ENCODE measurements around the gene SLC25A48.

Gene SLC25A48

GRCh38 chr5:135859641-135860040, 25.2 kb downstream of the SLC25A48 start:
- no peak for DNase-seq

GRCh38 chr5:135861641-135862040, 27.2 kb downstream of the SLC25A48 start:
- DNase-seq: no peak

- DNase-seq: no peak
These were observed 27.6 kb downstream of the SLC25A48 start for GRCh38 chr5:135862086-135862485.

GRCh38 chr5:135862744-135863143, 28.3 kb downstream of the SLC25A48 start:
- DNase-seq: no peak

GRCh38 chr5:135864503-135865435, 30.3 kb downstream of the SLC25A48 start:
- DNase-seq: no peak

GRCh38 chr5:135866016-135866415, 31.6 kb downstream of the SLC25A48 start:
- DNase-seq: no peak

- DNase-seq: no peak
These were observed 33.1 kb downstream of the SLC25A48 start for GRCh38 chr5:135867599-135867998.

GRCh38 chr5:135868681-135869080, 34.2 kb downstream of the SLC25A48 start:
- no peak for DNase-seq

- DNase-seq: no peak
These were observed 34.8 kb downstream of the SLC25A48 start for GRCh38 chr5:135869276-135869675.

- no peak for DNase-seq
These were observed 35.5 kb downstream of the SLC25A48 start for GRCh38 chr5:135869935-135870334.

GRCh38 chr5:135871268-135871915, 36.9 kb downstream of the SLC25A48 start:
- no peak for DNase-seq

- no peak for DNase-seq
These were observed 39.4 kb downstream of the SLC25A48 start for GRCh38 chr5:135873831-135874230.

- no peak for DNase-seq
These were observed 40.0 kb downstream of the SLC25A48 start for GRCh38 chr5:135874461-135874860.

- DNase-seq: no peak
These were observed 41.1 kb downstream of the SLC25A48 start for GRCh38 chr5:135875567-135875966.

GRCh38 chr5:135876146-135876545, 41.7 kb downstream of the SLC25A48 start:
- DNase-seq: no peak

- DNase-seq: no peak
These were observed 43.2 kb downstream of the SLC25A48 start for GRCh38 chr5:135877570-135878155.

GRCh38 chr5:135878156-135878620, 43.7 kb downstream of the SLC25A48 start:
- DNase-seq: no peak

- no peak for DNase-seq
These were observed 45.1 kb downstream of the SLC25A48 start for GRCh38 chr5:135879591-135879990.

GRCh38 chr5:135880278-135880677, 45.8 kb downstream of the SLC25A48 start:
- no peak for DNase-seq

- no peak for DNase-seq
These were observed 46.3 kb downstream of the SLC25A48 start for GRCh38 chr5:135880801-135881200.

GRCh38 chr5:135881244-135881643, 46.8 kb downstream of the SLC25A48 start:
- DNase-seq: peak; percentile 41 to 61

GRCh38 chr5:135881819-135882218, 47.4 kb downstream of the SLC25A48 start:
- no peak for DNase-seq

GRCh38 chr5:135883026-135883425, 48.6 kb downstream of the SLC25A48 start:
- no peak for DNase-seq

- DNase-seq: no peak
These were observed 49.0 kb downstream of the SLC25A48 start for GRCh38 chr5:135883441-135883840.

Measured in hippocampal formation (tissue), 2 donors.